ENCODE measurements around the gene ITGAX. TPM values are rescaled to one million over a fixed set of nuclear protein-coding genes. Genes with fewer than 3 reads are reported as not detected.

ITGAX gene
- total RNA-seq, 2 donors from 2014 or later, result 9.7 to 32.9 TPM

GRCh38 chr16:31331141-31331764 is 23.7 kb upstream of the ITGAX start:
- Histone ChIP-seq H3K9me3 (no peaks in the 10 kb centered on the region), H3K4me1 (ENCODE audit: control insufficient read depth in 1 of 2, low read depth in 2 of 2) (no peaks in the 10 kb centered on the region), H3K4me3 (peak overlapping the region; percentile 50), H3K36me3 (no peaks in the 10 kb centered on the region), H3K27me3 (replicated peaks; ENCODE audit: insufficient read depth) (no peaks in the 10 kb centered on the region), H3K27ac (no peak overlapping the region)
- no peak for TF ChIP-seq CTCF (IDR thresholded peaks at IDR 0.05)
- DNase-seq (ENCODE audit: low spot score) (no peak), ATAC-seq (ENCODE audit: insufficient number of reproducible peaks, low FRiP score, low read depth) (no peak)

- no peak overlapping the region for H3K4me3 ChIP-seq
- TF ChIP-seq CTCF (IDR thresholded peaks at IDR 0.05), result no peak
- no peak overlapping the region for H3K27ac ChIP-seq
- ATAC-seq (ENCODE audit: insufficient number of reproducible peaks, low FRiP score, low read depth) (no peak), DNase-seq (ENCODE audit: low spot score) (no peak)
- no peaks in the 10 kb centered on the region for H3K27me3 ChIP-seq (replicated peaks; ENCODE audit: insufficient read depth)
- H3K9me3 ChIP-seq, result no peaks in the 10 kb centered on the region
- no peaks in the 10 kb centered on the region for H3K36me3 ChIP-seq
- H3K4me1 ChIP-seq (ENCODE audit: control insufficient read depth in 1 of 2, low read depth in 2 of 2), result no peaks in the 10 kb centered on the region
Observed at GRCh38 chr16:31331807-31332301, 23.1 kb upstream of the ITGAX start.

- no peak for TF ChIP-seq CTCF (IDR thresholded peaks at IDR 0.05)
- Histone ChIP-seq H3K36me3 (no peaks in the 10 kb centered on the region), H3K9me3 (no peaks in the 10 kb centered on the region), H3K27me3 (replicated peaks; ENCODE audit: insufficient read depth) (no peaks in the 10 kb centered on the region), H3K4me1 (ENCODE audit: control insufficient read depth in 1 of 2, low read depth in 2 of 2) (no peaks in the 10 kb centered on the region), H3K4me3 (no peak overlapping the region), H3K27ac (no peak overlapping the region)
- DNase-seq (ENCODE audit: low spot score) (no peak), ATAC-seq (ENCODE audit: insufficient number of reproducible peaks, low FRiP score, low read depth) (no peak)
Observed at GRCh38 chr16:31332544-31332943, 22.4 kb upstream of the ITGAX start.

GRCh38 chr16:31333686-31334649 is 21.0 kb upstream of the ITGAX start:
- ATAC-seq (ENCODE audit: insufficient number of reproducible peaks, low FRiP score, low read depth) (no peak), DNase-seq (ENCODE audit: low spot score) (no peak)
- H3K4me1 ChIP-seq (ENCODE audit: control insufficient read depth in 1 of 2, low read depth in 2 of 2), result no peaks in the 10 kb centered on the region
- TF ChIP-seq CTCF (IDR thresholded peaks at IDR 0.05), result no peak
- no peak overlapping the region for H3K4me3 ChIP-seq
- no peaks in the 10 kb centered on the region for H3K27me3 ChIP-seq (replicated peaks; ENCODE audit: insufficient read depth)
- H3K9me3 ChIP-seq, result no peaks in the 10 kb centered on the region
- H3K36me3 ChIP-seq, result no peaks in the 10 kb centered on the region
- H3K27ac ChIP-seq, result no peak overlapping the region

- Histone ChIP-seq H3K9me3 (no peaks in the 10 kb centered on the region), H3K4me3 (no peak overlapping the region), H3K27me3 (replicated peaks; ENCODE audit: insufficient read depth) (no peaks in the 10 kb centered on the region), H3K4me1 (ENCODE audit: control insufficient read depth in 1 of 2, low read depth in 2 of 2) (no peaks in the 10 kb centered on the region), H3K27ac (no peak overlapping the region), H3K36me3 (no peaks in the 10 kb centered on the region)
- TF ChIP-seq CTCF (IDR thresholded peaks at IDR 0.05), result no peak
- DNase-seq (ENCODE audit: low spot score) (no peak), ATAC-seq (ENCODE audit: insufficient number of reproducible peaks, low FRiP score, low read depth) (no peak)
Observed at GRCh38 chr16:31334934-31335333, 20.0 kb upstream of the ITGAX start.

All from thoracic aorta (tissue), 2 donors.